ENCODE results near the gene PSMD1. TPM values are rescaled to one million over a fixed set of nuclear protein-coding genes. Genes with fewer than 3 reads are reported as not detected.

The PSMD1 gene
- polyA plus RNA-seq, 1 experiment = 153 TPM

GRCh38 chr2:231111987-231112386 lies 55.3 kb downstream of the PSMD1 start:
- H3K36me3 ChIP-seq (ENCODE audit: control insufficient read depth, insufficient read depth, low read length) = peaks cover 3% of the 10 kb centered on the region; the same call in 1 of the 2 replicates
- POLR2A ChIA-PET = interaction anchor here (0.7 kb wide), 1 partner anchor 80 kb away, joined by 3 read pairs; no protein-coding TSS in a partner anchor
- no peak for TF ChIP-seq CTCF (IDR thresholded peaks at IDR 0.05; ENCODE audit: insufficient read depth, low read depth, low read length)
- CTCF ChIA-PET = interaction anchor here (0.6 to 4.3 kb wide), 6 partner anchors 8 to 300 kb away, joined by 3 to 44 read pairs (median 6); no protein-coding TSS in a partner anchor
- DNase-seq (ENCODE audit: low read depth) = no peak
- no peak overlapping the region for H3K4me3 ChIP-seq (ENCODE audit: low read depth, low read length)
- no peaks in the 10 kb centered on the region for H3K27me3 ChIP-seq (ENCODE audit: control insufficient read depth, insufficient read depth, low read length)

- CTCF ChIA-PET = no interaction called here
- POLR2A ChIA-PET = no interaction called here
- peaks cover 3% of the 10 kb centered on the region; the same call in 1 of the 2 replicates for H3K36me3 ChIP-seq (ENCODE audit: control insufficient read depth, insufficient read depth, low read length)
- DNase-seq (ENCODE audit: low read depth) = no peak
- TF ChIP-seq CTCF (IDR thresholded peaks at IDR 0.05; ENCODE audit: insufficient read depth, low read depth, low read length) = no peak
- no peak overlapping the region for H3K4me3 ChIP-seq (ENCODE audit: low read depth, low read length)
- H3K27me3 ChIP-seq (ENCODE audit: control insufficient read depth, insufficient read depth, low read length) = no peaks in the 10 kb centered on the region
Measured at GRCh38 chr2:231113489-231113888, 56.8 kb downstream of the PSMD1 start.

GRCh38 chr2:231115651-231116050 lies 59.0 kb downstream of the PSMD1 start:
- CTCF ChIA-PET = interaction anchor here (1.7 kb wide), 1 partner anchor 77 kb away, joined by 6 read pairs; no protein-coding TSS in a partner anchor
- Histone ChIP-seq H3K36me3 (ENCODE audit: control insufficient read depth, insufficient read depth, low read length) (no peaks in the 10 kb centered on the region), H3K4me3 (ENCODE audit: low read depth, low read length) (no peak overlapping the region), H3K27me3 (ENCODE audit: control insufficient read depth, insufficient read depth, low read length) (no peaks in the 10 kb centered on the region)
- DNase-seq (ENCODE audit: low read depth) = no peak
- no peak for TF ChIP-seq CTCF (IDR thresholded peaks at IDR 0.05; ENCODE audit: insufficient read depth, low read depth, low read length)
- POLR2A ChIA-PET = no interaction called here

GRCh38 chr2:231117148-231117547 lies 60.5 kb downstream of the PSMD1 start:
- no peak for TF ChIP-seq CTCF (IDR thresholded peaks at IDR 0.05; ENCODE audit: insufficient read depth, low read depth, low read length)
- Histone ChIP-seq H3K4me3 (ENCODE audit: low read depth, low read length) (no peak overlapping the region), H3K36me3 (ENCODE audit: control insufficient read depth, insufficient read depth, low read length) (no peaks in the 10 kb centered on the region), H3K27me3 (ENCODE audit: control insufficient read depth, insufficient read depth, low read length) (no peaks in the 10 kb centered on the region)
- ChIA-PET POLR2A (no interaction called here), CTCF (interaction anchor here (1.1 kb wide), 1 partner anchor 13 kb away, joined by 3 read pairs; no protein-coding TSS in a partner anchor)
- DNase-seq (ENCODE audit: low read depth) = no peak

GRCh38 chr2:231117922-231118613 lies 61.4 kb downstream of the PSMD1 start:
- Histone ChIP-seq H3K4me3 (ENCODE audit: low read depth, low read length) (no peak overlapping the region), H3K27me3 (ENCODE audit: control insufficient read depth, insufficient read depth, low read length) (no peaks in the 10 kb centered on the region), H3K36me3 (ENCODE audit: control insufficient read depth, insufficient read depth, low read length) (no peaks in the 10 kb centered on the region)
- CTCF ChIA-PET = no interaction called here
- POLR2A ChIA-PET = no interaction called here
- TF ChIP-seq CTCF (IDR thresholded peaks at IDR 0.05; ENCODE audit: insufficient read depth, low read depth, low read length) = no peak
- DNase-seq (ENCODE audit: low read depth) = no peak
